Measurements from ENCODE around the gene ACAA1. TPM values are rescaled to one million over a fixed set of nuclear protein-coding genes. Genes with fewer than 3 reads are reported as not detected.

The ACAA1 gene
- total RNA-seq, 1 donor from 2014 or later, result 107 TPM

DNA sequence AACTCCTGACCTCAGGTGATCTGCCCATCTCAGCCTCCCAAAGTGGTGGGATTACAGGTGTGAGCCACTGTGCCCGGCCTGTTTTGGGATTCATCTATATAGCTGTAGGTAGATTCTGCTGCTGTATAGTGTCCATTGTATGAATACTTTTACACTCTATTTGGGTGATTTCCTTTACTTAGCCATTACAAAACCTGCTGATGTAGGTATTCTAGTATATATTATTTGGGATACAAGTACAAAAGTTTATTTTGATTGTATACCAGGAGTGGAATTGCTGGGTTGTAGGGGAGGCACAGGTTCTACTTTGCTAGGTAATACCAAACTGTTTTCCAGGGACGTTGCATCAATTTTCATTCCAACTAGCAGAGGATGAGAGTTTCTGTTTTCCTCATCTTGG is 18.9 kb upstream of the ACAA1 start:
- intact Hi-C loops (cut with micrococcal nuclease), result no loop called here
- no peak for DNase-seq
- ATAC-seq, result no peak

DNA sequence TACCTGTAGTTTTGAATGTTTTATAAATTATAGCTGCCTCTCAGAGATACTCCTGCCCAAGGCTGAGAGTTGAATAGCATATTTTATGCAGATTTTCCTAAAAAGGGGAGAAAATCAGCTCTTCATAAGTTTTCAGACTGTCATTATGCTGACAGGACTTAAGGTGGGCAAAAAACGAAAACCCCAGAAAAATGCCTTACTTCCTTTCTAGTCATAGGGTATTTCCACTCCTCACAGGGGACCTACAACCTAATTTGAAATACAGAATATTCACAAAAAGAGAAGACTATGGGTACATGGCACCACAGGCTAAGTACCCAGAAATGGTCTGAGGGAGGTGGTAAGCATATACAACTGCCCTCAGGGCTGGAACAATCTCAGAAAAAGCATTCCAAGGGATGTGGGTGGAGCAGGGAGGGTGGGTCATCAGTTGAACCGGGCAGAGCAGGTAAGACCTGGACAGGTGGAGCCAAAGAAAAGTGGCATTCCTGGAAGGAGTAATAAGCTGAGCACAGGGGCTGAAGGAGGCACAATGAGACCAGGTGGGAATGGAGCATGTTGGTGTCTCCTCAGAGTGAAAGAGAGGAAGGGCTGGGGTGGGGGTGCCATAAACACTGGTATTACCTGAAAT is 17.8 kb upstream of the ACAA1 start:
- ATAC-seq (no peak), DNase-seq (no peak)
- intact Hi-C loops (cut with micrococcal nuclease), result no loop called here

DNA sequence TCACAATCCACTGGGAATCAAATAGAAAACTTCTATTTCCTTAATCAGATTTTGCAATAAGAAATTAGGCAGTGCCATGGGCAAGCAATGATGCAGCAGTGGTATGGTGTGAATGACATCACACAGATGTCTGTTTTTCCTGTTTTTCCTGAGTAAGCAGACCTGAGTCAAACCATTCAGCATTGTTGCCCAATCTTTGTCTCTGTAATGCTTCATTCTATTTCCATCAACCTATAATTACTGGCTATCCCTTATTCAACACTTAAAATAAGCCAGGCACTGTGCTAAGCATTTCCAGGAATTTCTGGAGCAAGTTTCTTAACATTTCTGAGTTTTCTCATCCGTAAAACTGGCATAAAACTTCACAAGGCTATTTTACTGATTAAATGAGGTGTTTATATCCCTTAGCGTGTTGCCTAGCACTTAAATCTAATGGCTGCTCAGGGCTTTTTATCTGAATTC is 17.1 kb upstream of the ACAA1 start:
- DNase-seq, result no peak
- intact Hi-C loops (cut with micrococcal nuclease), result no loop called here
- ATAC-seq, result peak; percentile 17

DNA sequence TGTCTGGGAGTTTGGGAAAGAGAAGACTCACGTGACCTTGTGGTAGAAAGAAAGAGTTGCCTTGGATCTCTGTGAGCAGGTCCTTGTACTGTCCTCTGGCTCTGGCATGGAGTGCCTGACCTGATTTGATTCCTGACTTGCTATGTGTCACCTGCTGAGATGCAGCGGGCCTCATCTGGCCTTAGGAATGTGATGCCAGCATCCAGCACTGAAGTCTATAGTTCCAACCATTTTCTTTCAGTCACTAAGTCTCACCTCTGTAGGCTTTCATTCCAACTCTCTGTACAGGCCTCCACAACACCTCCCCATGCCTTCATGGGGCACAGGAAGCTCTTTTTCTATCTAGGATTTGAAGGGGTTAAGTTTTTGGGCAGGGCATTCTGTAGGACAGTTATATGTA is 16.3 kb upstream of the ACAA1 start:
- DNase-seq (no peak), ATAC-seq (no peak)
- intact Hi-C loops (cut with micrococcal nuclease), result no loop called here

DNA sequence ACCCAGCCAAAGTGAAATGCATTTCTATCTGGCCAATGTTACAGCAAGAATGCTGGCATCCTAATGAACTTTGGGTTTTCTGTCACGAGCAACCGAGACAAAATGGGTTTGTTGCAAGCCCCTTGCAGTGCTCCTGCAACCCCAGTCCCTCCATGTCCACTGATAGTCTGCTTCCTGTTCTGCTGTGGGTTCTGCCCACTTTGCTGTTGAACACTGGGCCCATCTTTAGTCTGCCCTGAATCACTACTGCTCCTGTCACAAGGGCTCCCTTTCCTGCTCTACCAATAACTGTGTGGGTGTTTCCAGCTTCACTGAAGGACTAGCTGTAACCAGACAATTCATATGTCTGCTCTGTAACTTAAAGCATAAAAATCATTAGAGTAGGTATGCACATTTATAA is 15.7 kb upstream of the ACAA1 start:
- DNase-seq (no peak), ATAC-seq (no peak)
- intact Hi-C loops (cut with micrococcal nuclease), result no loop called here

DNA sequence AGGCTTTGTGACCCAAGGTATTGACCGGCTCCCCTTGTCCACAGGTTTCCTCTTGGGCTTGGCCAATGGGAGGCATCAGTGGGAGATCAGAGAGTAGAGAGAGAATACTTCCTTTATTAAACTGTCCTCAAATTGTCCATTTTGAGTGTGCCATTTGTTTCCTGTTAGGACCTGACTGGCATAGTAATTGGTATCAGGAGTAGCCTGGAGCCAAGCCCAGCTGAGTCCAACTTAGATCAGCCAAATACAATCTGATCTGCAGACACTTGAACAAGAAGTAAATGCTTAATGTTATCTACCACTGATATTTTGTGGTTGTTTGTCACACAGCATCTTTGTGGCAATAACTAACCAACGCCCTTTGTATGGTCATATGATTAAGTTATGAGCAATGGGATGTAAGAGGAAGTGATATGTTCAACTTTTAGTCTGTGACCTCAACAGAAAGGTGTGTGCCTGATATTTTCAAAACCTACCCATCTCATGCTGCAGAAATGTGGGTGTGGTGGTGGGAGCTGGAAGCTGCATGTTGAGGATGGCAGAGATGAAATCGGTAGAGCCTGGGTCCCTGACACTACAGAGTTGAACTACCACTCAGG is 14.8 kb upstream of the ACAA1 start:
- intact Hi-C loops (cut with micrococcal nuclease), result no loop called here
- ATAC-seq, result no peak

DNA sequence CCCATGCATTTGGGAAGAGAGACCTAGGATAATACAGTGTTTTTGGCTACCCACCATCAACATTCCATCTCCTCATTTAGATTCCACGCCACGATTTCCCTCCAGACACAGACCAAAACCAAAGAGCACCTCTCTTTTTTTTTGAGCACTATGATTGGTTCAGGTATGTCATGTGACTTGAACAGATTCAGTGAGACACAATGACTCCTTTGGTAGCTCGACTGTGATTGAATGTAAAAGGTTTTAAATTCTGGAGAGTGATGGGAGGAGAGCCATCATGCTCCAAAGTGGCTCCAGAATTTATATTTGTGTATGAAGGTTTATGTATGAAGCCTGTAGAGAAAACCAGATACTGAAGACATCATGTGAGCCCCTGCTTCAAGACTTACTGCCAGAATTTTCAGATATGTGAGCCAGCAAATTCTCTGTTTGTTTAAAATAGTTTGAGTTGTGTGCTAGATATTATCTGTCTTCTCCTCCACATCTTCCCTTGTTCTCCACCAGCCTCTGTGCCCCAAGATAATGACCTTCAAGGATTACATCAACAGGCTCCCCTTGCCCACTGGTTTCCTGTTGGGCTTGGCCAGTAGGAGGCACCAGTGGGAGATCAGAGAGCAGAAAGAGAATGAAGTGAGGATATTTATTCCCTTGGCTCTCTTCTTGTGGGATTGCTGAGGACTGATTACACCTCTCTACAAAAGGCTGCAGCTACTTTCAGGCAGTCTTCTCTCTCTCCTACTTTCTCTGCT is 14.0 kb upstream of the ACAA1 start:
- intact Hi-C loops (cut with micrococcal nuclease), result no loop called here
- ATAC-seq (no peak), DNase-seq (no peak)

More for the DNA sequence above, 14.8 kb upstream of the ACAA1 start:
- no peak for DNase-seq

DNA sequence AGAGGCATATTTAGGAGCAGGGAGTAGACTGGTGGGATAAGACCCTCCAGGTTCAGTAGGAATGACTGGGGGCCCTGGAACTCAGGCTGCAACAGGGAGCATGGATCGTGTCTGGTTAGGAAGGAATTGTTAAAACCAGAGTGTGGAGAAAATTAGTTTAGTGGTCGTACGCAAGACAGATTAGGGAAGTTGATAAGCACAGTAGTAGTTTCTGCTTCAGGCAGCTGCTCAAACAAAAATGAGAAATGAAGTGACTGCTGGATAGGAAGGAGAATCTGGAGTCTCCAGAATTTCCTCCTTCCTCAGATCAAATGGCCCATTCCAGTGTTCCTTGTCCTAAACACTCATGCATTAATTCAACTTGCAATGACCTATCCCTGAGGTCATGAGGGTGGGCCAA is 12.8 kb upstream of the ACAA1 start:
- ATAC-seq (no peak), DNase-seq (no peak)
- intact Hi-C loops (cut with micrococcal nuclease), result no loop called here

DNA sequence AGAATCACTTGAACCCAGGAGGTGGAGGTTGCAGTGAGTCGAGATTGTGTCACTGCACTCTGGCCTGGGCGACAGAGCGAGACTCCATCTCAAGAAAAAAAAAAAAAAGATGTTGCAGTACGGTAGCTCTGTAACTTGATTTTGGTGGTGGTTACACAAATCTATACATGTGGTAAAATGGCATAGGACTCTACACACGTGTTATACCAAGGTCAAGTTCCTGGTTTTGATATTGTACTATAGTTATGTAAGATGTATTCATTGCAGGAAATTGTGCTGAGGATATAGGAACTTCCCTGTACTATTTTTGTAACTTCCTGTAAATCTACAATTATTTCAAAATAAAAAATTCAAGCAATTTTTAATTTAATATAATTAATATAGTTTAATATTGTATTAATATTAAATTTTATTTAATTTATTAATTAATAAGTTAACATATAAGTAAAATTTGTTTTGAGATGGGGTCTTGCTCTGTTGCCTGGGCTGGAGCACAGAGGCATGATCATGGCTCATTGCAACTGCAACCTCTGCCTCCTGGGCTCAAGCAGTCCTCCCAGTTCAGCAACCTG is 11.5 kb upstream of the ACAA1 start:
- ATAC-seq, result no peak
- DNase-seq, result no peak
- intact Hi-C loops (cut with micrococcal nuclease), result no loop called here

DNA sequence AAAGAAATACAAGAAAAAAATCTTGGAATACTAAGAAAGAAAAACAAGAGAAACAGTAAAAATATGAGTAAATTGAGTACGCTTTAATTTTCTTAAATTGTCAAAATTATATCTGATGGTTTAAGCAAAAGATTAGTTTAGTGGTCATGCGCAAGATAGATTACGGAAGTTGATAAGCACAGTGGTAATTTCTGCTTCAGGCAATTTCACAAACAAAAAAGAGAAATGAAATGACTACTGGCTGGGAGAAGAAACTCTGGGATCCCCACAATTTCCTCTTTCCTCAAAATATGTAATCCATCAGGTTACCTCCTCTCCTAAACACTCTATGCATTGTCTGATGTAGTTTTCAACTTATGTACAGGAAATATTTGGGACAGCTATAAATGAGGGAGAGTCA is 10.5 kb upstream of the ACAA1 start:
- DNase-seq (no peak), ATAC-seq (no peak)
- intact Hi-C loops (cut with micrococcal nuclease), result no loop called here

DNA sequence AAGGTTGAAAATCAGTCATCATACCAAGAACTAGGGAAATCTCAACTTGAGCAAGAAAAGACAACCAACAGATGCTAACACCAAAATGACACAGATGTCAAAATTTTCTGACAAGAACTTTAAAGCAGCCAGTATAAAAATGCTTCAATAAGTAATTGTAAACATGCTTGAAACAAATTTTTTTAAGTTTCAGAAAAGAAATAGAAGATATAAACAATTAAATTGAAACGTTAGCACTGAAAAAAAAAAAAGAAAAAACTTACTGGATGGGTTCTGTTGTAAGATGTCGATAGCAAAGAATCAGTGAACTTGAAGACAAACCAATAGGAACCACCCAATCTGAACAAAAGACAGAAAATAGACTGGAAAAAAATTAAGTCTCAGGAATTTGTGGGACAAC is 9.6 kb upstream of the ACAA1 start:
- no peak for DNase-seq
- intact Hi-C loops (cut with micrococcal nuclease), result no loop called here
- no peak for ATAC-seq

DNA sequence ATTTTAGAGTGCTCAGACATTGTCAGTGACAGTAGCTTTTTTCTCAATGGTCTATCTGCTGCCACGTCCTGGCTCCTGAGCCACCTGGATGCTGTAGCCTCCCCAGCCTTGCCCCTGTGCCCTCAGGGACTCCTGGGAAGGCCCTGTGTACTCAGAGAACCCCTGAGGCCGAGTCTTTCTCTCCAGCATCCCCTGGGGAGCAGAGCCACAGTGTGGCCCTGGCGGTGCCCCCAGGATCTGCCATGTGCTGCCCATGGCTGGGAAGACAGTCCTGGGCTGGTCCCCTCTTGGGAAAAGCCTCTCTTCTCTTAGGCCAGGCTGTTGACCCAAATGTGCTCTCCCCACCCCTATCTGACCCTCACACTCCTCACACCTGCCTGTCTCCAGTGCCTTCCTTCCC is 6.6 kb upstream of the ACAA1 start:
- DNase-seq, result no peak
- intact Hi-C loops (cut with micrococcal nuclease), result no loop called here
- ATAC-seq, result no peak

DNA sequence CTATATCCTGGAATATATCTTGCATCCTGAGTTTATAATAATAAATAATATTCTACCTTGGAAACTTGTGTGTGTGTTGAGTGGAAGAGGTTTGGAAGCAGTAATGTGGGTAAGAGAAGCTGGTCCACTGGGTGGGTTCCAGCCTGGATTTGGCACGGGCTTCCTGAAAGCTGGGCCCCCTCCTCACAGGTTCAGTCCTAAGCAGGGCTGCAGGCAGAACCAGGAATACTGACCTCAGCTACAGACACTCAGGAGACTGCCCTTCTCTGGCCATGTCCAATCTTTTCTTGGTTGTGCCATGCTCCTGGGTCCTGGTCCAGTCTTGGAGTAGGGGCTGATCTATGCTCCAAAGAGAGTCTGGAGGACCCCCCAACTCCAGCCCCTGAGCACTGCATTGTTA is 6.0 kb upstream of the ACAA1 start:
- DNase-seq (no peak), ATAC-seq (no peak)
- intact Hi-C loops (cut with micrococcal nuclease), result no loop called here

DNA sequence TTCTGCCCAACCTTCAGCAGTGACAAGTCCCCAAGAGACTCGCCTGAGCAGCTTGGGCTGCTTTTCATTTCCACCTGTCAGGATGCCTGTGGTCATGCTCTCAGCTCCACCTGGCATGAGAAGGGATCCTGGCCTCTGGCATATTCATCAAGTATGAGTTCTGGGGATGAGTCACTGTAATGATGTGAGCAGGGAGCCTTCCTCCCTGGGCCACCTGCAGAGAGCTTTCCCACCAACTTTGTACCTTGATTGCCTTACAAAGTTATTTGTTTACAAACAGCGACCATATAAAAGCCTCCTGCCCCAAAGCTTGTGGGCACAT is 5.0 kb upstream of the ACAA1 start:
- intact Hi-C loops (cut with micrococcal nuclease), result no loop called here
- DNase-seq (no peak), ATAC-seq (no peak)

DNA sequence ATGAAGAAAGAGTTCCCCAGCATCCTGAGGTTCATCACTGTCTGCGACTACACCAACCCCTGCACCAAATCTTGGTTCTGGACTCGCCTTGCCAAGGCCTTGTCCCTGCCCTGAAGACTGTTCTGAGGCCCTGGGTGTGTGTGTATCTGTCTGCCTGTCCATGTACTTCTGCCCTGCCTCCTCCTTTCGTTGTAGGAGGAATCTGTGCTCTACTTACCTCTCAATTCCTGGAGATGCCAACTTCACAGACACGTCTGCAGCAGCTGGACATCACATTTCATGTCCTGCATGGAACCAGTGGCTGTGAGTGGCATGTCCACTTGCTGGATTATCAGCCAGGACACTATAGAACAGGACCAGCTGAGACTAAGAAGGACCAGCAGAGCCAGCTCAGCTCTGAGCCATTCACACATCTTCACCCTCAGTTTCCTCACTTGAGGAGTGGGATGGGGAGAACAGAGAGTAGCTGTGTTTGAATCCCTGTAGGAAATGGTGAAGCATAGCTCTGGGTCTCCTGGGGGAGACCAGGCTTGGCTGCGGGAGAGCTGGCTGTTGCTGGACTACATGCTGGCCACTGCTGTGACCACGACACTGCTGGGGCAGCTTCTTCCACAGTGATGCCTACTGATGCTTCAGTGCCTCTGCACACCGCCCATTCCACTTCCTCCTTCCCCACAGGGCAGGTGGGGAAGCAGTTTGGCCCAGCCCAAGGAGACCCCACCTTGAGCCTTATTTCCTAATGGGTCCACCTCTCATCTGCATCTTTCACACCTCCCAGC is 4.4 kb upstream of the ACAA1 start:
- intact Hi-C loops (cut with micrococcal nuclease), result no loop called here
- ATAC-seq, result no peak
- no peak for DNase-seq

DNA sequence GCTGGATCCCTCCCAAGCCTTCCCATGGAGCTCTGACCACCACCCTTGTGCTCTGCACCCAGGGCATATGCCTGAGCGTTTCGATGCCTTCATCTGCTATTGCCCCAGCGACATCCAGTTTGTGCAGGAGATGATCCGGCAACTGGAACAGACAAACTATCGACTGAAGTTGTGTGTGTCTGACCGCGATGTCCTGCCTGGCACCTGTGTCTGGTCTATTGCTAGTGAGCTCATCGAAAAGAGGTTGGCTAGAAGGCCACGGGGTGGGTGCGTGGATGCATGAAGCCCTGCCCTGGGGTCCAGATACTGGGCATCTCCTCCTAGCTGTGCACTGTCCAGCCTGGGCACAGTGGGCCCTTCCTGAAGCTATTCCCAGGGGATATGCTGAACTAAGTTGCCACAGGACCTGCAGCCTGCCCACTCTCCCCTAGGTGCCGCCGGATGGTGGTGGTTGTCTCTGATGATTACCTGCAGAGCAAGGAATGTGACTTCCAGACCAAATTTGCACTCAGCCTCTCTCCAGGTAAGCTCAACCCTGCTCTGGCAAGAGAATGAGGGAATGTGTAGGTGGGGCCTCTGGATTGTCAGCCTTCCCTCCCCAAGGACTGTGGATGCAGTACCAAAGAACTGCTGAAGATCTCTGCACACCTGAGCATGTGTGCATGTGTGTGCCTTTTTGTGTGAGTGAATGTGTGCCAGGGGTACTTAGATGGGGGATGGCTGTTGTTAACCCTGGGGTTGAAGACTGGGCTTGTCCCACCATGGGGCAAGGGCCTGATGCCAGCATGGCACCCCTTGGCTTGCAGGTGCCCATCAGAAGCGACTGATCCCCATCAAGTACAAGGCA is 3.6 kb upstream of the ACAA1 start:
- no peak for DNase-seq
- intact Hi-C loops (cut with micrococcal nuclease), result no loop called here
- no peak for ATAC-seq

DNA sequence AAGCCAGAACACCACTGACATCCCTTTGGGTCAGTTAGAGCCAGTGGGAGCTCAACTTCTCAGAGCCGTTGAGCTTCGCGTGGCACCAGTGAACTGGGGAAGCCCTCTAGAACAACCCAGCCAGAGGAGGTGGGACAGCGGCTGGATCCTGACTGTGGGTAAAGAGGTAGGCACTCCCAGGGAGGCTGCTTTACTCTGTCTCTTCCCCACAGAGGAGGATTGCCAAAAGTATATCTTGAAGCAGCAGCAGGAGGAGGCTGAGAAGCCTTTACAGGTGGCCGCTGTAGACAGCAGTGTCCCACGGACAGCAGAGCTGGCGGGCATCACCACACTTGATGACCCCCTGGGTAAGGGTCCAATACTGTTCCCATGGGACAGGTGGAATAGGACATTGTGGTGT is 2.7 kb upstream of the ACAA1 start:
- intact Hi-C loops (cut with micrococcal nuclease), result no loop called here
- DNase-seq (no peak), ATAC-seq (no peak)

DNA sequence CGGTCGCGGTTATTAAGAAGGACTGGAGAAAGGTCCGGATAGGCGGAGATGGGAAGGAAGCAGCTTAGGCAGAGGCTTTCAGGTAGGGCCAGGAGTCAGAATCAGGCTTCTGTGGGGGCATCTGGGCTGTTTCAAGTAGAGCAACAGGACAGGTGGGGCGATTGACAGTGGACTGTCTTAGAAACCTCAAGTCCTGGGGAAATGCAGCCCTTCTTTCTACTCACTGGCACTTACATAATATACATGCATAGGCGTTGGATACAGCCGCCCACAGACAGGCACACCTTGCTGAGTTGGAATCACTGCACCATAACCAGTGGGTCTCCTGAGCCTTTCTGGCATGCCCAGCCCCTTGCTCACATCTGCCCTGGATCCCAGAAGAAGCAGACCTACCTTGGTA is 2.3 kb upstream of the ACAA1 start:
- intact Hi-C loops (cut with micrococcal nuclease), result no loop called here
- no peak for DNase-seq
- ATAC-seq, result no peak

Data from left ventricle myocardium superior (tissue), 1 donor.